GM19324 (cell line): ENCODE results near the gene TMEM52B.
A peak's percentile ranks its signal among the peaks of the same experiment; 100 is the strongest.
"Not testable (repeated sequence)": the region's sequence is repeated elsewhere in the genome, so short reads cannot be mapped to it uniquely, and the experiment has no call there.

Experiments
- ATAC-seq: cut with Tn5 transposase; IDR thresholded peaks from one replicate; pipeline ENCODE4 v1.9.1; 2021; ENCODE audit warnings: mild to moderate bottlenecking, moderate library complexity; ENCODE audit not compliant: unreplicated experiment, low FRiP score

Gene TMEM52B

GRCh38 chr12:10211101-10211939, 32.5 kb downstream of the TMEM52B start:
- no peak for ATAC-seq

DNA sequence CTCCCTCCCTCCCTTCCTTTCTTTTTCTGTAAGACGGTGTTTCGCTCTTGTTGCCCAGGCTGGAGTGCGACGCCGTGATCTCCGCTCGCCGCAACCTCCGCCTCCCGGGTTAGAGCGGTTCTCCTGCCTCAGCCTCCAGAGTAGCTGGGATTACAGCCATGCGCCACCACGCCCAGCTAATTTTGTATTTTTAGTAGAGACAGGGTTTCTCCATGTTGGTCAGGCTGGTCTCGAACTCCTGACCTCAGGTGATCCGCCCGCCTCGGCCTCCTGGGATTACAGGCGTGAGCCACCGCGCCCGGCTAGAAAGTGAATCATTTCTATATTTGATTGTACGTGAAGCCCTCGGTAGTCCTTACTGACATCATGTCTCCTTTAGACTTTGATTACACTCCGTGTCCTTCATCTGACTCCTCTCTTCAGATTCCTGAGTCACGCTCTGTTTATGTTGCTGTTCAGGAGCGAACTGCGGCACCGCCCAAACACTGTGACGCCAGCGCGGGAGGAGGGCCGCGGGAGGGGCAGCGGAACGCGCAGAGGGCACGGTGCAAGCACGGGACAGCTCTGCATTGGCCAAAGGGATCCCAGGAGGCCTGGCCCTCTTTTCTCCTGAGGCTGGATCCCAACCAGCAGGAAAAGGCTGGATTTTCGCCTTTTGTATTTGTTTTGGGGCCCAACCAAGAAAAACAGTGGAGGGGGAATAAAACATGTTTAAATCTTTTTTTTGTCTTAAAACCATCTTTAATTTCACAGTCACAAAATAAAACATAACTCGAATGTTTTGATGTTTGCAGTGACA, 33.3 kb downstream of the TMEM52B start:
- peak; percentile 65 for ATAC-seq

DNA sequence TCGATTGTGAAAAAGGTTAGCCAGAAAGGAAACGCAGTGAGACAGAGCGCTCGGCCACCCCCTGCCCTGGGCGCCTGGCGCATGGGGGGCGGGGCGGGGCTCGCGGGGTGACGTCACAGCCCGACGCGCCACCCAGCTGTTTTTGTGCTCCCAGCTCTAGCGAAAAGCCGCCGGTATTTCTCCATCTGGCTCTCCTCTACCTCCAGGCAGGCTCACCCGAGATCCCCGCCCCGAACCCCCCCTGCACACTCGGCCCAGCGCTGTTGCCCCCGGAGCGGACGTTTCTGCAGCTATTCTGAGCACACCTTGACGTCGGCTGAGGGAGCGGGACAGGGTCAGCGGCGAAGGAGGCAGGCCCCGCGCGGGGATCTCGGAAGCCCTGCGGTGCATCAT, 33.9 kb downstream of the TMEM52B start, which contains the start of gene GABARAPL1:
TSS of gene GABARAPL1 (plus strand) at position 139 of the 393 bp plus-strand sequence. CDS start at position 392, 253 bp downstream.
- ATAC-seq, result peak; percentile 67

- ATAC-seq, result peak; percentile 51
Observed at GRCh38 chr12:10213168-10214135, 34.6 kb downstream of the TMEM52B start.

DNA sequence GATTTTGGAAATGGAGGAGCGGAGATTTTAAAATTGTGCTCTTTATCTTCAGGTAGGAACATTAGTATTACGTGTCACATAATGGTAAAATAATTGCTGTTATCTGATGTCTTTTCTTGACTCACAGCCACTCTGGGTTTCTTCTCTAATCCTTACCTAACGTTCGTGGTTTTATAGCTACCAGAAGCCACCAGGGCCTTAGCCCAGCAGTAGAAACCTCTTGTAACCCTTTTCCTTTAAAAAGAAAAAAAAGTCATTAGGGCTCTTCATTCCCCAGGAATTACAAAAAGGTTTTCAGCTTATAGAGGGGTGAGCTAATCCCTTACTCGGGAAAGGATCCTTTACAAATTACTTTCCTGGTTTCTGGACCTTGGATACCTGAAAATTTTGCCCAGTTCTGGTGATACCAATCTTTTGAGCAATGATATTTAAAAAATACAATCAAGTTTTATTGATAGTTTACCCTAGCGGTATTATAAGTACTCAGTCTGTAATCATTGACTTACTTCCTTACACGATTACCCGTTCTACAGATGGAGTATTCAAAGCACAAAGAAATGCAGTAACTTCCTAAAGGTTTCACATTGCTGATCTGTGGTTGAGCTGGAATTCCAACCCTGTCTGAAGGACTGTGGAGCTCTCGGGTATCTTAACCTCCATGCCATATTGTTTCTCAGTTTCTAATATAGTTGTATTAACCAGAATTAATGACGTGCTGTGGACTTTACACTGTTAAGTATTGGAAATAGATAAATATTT, 35.5 kb downstream of the TMEM52B start:
- no peak for ATAC-seq

GRCh38 chr12:10214895-10215267, 36.0 kb downstream of the TMEM52B start:
- ATAC-seq, result no peak

- no peak for ATAC-seq
Observed at GRCh38 chr12:10215436-10215835, 36.6 kb downstream of the TMEM52B start.

DNA sequence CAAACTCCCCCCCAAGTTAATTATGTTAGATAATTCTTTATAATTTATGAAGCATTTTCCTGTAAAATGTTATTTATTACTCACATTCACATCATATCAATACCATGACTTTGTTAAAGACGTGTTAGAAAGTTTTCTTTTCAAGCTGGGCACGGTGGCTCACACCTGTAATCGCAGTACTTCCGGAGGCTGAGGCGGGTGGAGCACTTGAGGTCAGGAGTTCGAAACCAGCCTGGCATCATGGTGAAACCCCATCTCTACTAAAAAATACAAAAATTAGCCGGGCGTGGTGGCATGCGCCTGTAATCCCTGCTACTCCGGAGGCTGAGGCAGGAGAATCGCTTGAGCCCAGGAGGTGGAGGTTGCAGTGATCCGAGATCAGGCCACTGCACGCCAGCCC, 37.1 kb downstream of the TMEM52B start:
- not testable (repeated sequence) for ATAC-seq

DNA sequence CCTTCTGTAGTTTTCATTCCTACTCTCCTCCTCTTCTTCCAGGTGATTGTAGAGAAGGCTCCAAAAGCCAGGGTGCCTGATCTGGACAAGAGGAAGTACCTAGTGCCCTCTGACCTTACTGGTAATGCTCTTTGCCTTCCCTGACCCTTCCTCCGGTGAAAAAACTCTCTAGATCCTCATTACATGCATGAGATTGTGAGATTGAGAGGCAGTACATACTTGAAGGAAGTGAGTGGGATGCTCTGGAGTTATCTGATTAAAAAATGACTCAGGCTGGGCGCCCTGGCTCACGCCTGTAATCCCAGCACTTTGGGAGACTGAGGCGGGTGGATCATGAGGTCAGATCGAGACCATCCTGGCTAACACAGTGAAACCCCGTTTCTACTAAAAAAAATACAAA, 39.2 kb downstream of the TMEM52B start:
- no peak for ATAC-seq

DNA sequence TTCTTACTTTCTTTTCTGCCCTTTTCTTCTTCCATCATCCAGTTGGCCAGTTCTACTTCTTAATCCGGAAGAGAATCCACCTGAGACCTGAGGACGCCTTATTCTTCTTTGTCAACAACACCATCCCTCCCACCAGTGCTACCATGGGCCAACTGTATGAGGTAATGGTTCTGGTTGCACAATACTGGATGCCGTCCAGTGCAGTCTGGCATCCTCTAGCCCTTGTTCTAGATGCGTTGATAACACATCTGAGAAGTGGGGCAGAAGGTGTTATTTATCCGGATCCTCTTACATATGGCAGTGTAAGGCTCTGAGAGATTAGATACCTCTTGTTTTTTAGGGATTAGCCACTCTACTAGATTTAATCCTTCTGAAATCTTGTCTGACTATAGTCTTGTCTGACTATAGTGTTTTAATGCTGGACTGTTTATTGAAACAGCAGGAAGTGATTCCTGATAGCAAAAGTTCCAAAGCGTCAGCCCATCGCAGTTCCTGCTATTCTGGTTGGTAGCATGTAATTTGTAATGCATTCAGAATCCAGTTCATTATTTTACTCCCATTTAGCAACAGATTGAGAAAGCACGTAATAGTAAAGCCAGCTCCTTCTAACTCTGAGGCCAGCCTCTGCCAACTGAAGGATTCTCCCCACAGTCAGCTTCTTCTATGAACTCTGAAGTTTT, 41.7 kb downstream of the TMEM52B start:
- no peak for ATAC-seq

DNA sequence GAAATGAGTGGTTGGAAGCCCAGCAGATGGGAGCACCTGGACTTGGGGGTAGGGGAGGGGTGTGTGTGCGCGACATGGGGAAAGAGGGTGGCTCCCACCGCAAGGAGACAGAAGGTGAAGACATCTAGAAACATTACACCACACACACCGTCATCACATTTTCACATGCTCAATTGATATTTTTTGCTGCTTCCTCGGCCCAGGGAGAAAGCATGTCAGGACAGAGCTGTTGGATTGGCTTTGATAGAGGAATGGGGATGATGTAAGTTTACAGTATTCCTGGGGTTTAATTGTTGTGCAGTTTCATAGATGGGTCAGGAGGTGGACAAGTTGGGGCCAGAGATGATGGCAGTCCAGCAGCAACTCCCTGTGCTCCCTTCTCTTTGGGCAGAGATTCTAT, 43.0 kb downstream of the TMEM52B start:
- no peak for ATAC-seq

GRCh38 chr12:10223208-10223607, 44.4 kb downstream of the TMEM52B start:
- ATAC-seq, result no peak

- not testable (repeated sequence) for ATAC-seq
Observed at GRCh38 chr12:10225426-10225825, 46.6 kb downstream of the TMEM52B start.

GRCh38 chr12:10226086-10226485, 47.3 kb downstream of the TMEM52B start:
- no peak for ATAC-seq

DNA sequence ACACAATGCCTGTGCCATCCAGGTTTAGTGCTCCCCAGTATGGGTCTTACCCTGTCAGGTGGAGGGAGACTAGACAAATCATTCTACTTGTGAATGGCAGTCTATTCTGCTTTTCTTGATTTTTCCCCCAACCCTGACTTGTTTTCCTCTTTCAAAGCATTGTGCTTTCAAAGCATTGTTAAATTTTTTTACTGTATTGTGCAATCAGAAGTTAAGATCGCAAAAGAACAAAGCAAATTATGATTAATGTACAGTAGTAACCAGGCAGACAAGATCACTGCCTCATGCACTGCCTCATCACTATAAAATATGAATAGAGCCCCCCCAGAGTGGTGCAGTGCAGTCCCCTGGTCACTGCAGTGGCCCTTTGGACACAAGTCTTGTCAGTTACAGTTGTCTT, 47.9 kb downstream of the TMEM52B start:
- ATAC-seq, result no peak

DNA sequence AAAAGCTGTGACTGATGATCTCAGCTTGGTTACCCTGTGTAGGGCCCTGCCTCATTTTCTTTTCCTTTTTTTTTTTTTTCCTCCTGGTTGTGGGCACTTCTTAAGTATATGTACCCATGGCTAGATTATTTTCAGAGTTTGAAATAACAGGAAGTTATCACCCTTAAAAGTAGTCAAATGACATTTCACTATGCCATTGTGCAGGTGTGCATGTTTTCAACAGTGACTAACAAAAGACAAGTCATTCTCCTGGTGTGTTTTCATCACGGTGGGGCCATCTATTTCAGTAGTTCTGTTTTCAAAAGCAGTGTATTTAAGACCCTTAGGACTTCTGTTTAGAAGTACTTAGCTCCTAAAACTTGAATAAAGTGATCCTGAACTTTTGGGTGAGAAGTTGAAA, 48.8 kb downstream of the TMEM52B start:
- ATAC-seq, result no peak

DNA sequence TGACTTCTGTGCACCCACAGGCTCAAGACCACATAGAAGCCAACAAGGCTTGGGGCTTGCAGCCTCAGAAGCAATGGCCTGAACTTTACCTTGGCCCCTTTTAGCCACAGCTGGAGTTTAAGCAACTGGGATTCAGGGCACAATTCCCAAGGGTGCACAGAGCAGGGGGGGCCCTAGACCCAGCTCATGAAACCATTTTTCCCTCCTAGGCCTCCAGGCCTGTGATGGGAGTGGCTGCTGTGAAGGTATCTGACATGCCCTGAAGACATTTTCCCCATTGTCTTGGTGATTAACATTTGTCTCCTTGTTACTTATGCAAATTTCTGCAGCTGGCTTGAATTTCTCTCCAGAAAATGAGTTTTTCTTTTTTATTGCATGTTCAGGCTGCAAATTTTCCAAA, 55.7 kb downstream of the TMEM52B start:
- ATAC-seq, result no peak

DNA sequence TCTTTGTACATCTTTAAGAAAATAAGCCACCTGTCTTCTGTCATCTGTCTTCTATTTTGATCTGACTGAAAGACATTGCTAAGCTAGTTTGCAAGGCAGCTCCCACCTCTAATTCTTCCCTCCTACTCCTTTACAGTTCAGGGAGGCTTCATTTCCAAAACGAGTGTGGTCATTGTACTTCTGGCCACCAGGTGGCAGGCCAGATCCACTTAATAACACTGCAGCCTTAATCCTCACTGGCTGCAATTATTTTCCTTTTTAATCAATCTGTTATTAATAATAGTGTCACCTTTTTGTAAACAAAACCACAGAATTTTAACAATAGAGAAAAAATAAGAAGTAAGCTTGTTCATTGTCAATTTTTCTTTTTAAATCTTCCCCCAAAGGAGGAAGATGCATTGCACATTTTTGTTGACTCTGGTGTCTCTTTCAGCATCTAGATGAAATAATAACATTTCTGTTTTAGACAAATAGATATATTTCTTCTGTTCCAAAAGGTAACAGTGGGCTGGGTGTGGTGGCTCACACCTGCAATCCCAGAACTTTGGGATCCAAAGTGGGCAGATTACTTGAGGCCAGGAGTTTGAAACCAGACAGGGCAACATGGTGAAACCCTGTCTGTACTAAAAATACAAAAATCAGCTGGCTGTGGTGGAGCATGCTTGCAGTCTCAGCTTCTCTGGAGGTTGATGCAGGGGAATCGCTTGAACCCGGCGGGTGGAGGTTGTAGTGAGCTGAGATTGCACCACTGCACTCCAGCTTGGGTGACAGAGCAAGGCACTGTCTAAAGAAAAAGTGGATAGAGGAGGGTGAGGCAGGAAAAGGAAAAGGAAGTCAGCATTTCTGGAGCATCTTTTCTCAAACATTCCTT, 57.2 kb downstream of the TMEM52B start:
- ATAC-seq, result no peak
